HepG2 (cell line): Measurements from ENCODE around the gene EIF3L. TPM values are rescaled to one million over a fixed set of nuclear protein-coding genes. Genes with fewer than 3 reads are reported as not detected.
A peak's percentile ranks its signal among the peaks of the same experiment; 100 is the strongest.

ENCODE experiments used
- PCBP2 ChIP-seq: fragments of 200-400 bp; formaldehyde crosslinking; optimal IDR thresholded peaks from 2 replicates; pipeline ENCODE3; 2018; ENCODE audit warnings: low read length, low read depth; ENCODE audit not compliant: poor library complexity, severe bottlenecking
- POLR2A ChIP-seq, 2 experiments: IDR thresholded peaks; 2 replicates each; pipeline ENCODE4 v1.6.1; 2011; ENCODE audit warnings: low read depth in 2 of 2, low read length in 2 of 2, mild to moderate bottlenecking in 1 of 2, moderate library complexity in 1 of 2; ENCODE audit not compliant: insufficient read depth in 1 of 2
- POLR2G ChIP-seq: fragments of 200-400 bp; formaldehyde crosslinking; IDR thresholded peaks from 2 replicates; pipeline ENCODE4 v1.6.1; 2018; ENCODE audit warnings: mild to moderate bottlenecking, low read depth, low read length, moderate library complexity
- TBX3 ChIP-seq: fragments of 450-650 bp; IDR thresholded peaks from 2 replicates; pipeline ENCODE4 v1.6.1; 2017; ENCODE audit warnings: antibody characterized with exemption, mild to moderate bottlenecking, inconsistent platforms, borderline replicate concordance
- ZMAT3 ChIP-seq: sonication (generic); formaldehyde crosslinking; conservative IDR thresholded peaks from 2 replicates; pipeline ENCODE4 v1.7.0; 2021; ENCODE audit warnings: missing genetic modification reagents
- ZMYM2 ChIP-seq: sonication (generic); formaldehyde crosslinking; IDR thresholded peaks from 2 replicates; pipeline ENCODE4 v1.8.0; 2022; ENCODE audit warnings: mild to moderate bottlenecking, missing genetic modification reagents
- ZSCAN21 ChIP-seq: sonication (generic); formaldehyde crosslinking; IDR thresholded peaks from 2 replicates; pipeline ENCODE4 v1.8.0; 2022; ENCODE audit warnings: mild to moderate bottlenecking, missing genetic modification reagents, moderate library complexity, borderline replicate concordance
- polyA plus RNA-seq, 8 experiments: library from polyadenylated mRNA; depleted of rRNA in 3 of 8; stranded (reverse) in 7 of 8; unstranded in 1 of 8; fragments of >200 nt; fragmentation: Illumina TruSeq in 4 of 8; extraction: Trizol in 4 of 8; gene quantifications; 2 replicates each; pipeline versions ENCODE4 v1.2.1 to v1.2.3, GENCODE V29; 2011 to 2016; ENCODE audit warnings: low read depth in 4 of 8, missing spikeins in 1 of 8, mixed read lengths in 1 of 8; ENCODE audit not compliant: insufficient read depth in 1 of 8
- total RNA-seq, 5 experiments: library from RNA; depleted of rRNA; stranded (reverse); fragments of >200 nt; fragmentation: Illumina TruSeq; extraction: Trizol; gene quantifications; 2 replicates each; pipeline ENCODE4 v1.2.3, GENCODE V29; 2016; ENCODE audit warnings: low read depth in 1 of 5
- TF ChIP-seq, protein P1 (sequence below): sonication (generic); formaldehyde crosslinking; IDR thresholded peaks from 2 replicates; pipeline ENCODE4 v1.4.0; 2020; ENCODE audit warnings: missing genetic modification reagents, borderline replicate concordance
- TF ChIP-seq, protein P2 (sequence below): sonication (generic); formaldehyde crosslinking; IDR thresholded peaks from 2 replicates; pipeline ENCODE4 v1.5.1; 2020; ENCODE audit warnings: mild to moderate bottlenecking, missing genetic modification reagents, moderate library complexity
- TF ChIP-seq, protein P3 (sequence below): sonication (generic); formaldehyde crosslinking; IDR thresholded peaks from 2 replicates; pipeline ENCODE4 v1.8.0; 2022; ENCODE audit warnings: mild to moderate bottlenecking, missing genetic modification reagents, borderline replicate concordance
- TF ChIP-seq, protein P4 (sequence below): sonication (generic); formaldehyde crosslinking; conservative IDR thresholded peaks from 2 replicates; pipeline ENCODE4 v1.8.0; 2022; ENCODE audit warnings: low read depth, missing genetic modification reagents
- TF ChIP-seq, protein P5 (sequence below): sonication (generic); formaldehyde crosslinking; IDR thresholded peaks from 2 replicates; pipeline ENCODE4 v1.8.0; 2022; ENCODE audit warnings: mild to moderate bottlenecking, missing genetic modification reagents

Gene EIF3L
- total and polyA plus RNA-seq, 2 of the 13 experiments (the other 11 are each of a cell fraction or from before 2014, with no cell fraction given): 514 to 793 TPM

DNA sequence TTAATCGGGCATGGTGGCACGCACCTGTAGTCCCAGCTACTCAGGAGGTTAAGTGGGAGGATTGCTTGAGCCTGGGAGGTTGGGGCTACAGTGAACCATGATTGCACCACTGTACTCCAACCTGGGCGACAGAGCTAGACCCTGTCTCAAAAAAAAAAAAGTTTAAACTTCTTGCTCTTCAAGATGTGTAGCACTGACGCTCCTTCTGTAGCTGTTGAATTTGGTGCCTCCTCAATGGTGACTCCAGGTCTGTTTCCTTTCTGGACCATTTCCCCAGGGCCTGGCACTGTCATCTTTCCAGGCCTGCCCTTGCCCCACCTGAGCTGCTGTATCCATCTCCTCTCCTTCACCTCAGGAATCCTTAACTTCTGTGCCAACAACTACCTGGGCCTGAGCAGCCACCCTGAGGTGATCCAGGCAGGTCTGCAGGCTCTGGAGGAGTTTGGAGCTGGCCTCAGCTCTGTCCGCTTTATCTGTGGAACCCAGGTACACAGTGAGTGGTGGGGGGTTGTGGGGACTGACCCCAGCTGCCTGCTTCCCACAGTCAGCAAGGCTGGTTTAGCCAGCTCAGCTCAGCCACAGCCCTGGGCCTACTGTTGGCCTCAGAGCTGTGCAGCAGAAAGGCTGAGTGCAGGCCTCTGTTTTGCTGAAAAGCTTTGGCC, 39.4 kb upstream of the EIF3L start (continued):
- TF ChIP-seq, protein P1, sequence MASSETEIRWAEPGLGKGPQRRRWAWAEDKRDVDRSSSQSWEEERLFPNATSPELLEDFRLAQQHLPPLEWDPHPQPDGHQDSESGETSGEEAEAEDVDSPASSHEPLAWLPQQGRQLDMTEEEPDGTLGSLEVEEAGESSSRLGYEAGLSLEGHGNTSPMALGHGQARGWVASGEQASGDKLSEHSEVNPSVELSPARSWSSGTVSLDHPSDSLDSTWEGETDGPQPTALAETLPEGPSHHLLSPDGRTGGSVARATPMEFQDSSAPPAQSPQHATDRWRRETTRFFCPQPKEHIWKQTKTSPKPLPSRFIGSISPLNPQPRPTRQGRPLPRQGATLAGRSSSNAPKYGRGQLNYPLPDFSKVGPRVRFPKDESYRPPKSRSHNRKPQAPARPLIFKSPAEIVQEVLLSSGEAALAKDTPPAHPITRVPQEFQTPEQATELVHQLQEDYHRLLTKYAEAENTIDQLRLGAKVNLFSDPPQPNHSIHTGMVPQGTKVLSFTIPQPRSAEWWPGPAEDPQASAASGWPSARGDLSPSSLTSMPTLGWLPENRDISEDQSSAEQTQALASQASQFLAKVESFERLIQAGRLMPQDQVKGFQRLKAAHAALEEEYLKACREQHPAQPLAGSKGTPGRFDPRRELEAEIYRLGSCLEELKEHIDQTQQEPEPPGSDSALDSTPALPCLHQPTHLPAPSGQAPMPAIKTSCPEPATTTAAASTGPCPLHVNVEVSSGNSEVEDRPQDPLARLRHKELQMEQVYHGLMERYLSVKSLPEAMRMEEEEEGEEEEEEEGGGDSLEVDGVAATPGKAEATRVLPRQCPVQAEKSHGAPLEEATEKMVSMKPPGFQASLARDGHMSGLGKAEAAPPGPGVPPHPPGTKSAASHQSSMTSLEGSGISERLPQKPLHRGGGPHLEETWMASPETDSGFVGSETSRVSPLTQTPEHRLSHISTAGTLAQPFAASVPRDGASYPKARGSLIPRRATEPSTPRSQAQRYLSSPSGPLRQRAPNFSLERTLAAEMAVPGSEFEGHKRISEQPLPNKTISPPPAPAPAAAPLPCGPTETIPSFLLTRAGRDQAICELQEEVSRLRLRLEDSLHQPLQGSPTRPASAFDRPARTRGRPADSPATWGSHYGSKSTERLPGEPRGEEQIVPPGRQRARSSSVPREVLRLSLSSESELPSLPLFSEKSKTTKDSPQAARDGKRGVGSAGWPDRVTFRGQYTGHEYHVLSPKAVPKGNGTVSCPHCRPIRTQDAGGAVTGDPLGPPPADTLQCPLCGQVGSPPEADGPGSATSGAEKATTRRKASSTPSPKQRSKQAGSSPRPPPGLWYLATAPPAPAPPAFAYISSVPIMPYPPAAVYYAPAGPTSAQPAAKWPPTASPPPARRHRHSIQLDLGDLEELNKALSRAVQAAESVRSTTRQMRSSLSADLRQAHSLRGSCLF (CRISPR knock-in tag): no peak
- TF ChIP-seq ZSCAN21 (CRISPR knock-in tag) (no peak), POLR2G (peak; percentile 36), TBX3 (no peak), POLR2A (IDR thresholded peaks at IDR 0.05; ENCODE audit: insufficient read depth in 1 of 2, low read depth in 2 of 2, low read length in 2 of 2) (peak; percentile 9 to 54; a peak in 2 of 4 replicates), PCBP2 (no peak), ZMYM2 (no peak), ZMAT3 (no peak)
- TF ChIP-seq, protein P2, sequence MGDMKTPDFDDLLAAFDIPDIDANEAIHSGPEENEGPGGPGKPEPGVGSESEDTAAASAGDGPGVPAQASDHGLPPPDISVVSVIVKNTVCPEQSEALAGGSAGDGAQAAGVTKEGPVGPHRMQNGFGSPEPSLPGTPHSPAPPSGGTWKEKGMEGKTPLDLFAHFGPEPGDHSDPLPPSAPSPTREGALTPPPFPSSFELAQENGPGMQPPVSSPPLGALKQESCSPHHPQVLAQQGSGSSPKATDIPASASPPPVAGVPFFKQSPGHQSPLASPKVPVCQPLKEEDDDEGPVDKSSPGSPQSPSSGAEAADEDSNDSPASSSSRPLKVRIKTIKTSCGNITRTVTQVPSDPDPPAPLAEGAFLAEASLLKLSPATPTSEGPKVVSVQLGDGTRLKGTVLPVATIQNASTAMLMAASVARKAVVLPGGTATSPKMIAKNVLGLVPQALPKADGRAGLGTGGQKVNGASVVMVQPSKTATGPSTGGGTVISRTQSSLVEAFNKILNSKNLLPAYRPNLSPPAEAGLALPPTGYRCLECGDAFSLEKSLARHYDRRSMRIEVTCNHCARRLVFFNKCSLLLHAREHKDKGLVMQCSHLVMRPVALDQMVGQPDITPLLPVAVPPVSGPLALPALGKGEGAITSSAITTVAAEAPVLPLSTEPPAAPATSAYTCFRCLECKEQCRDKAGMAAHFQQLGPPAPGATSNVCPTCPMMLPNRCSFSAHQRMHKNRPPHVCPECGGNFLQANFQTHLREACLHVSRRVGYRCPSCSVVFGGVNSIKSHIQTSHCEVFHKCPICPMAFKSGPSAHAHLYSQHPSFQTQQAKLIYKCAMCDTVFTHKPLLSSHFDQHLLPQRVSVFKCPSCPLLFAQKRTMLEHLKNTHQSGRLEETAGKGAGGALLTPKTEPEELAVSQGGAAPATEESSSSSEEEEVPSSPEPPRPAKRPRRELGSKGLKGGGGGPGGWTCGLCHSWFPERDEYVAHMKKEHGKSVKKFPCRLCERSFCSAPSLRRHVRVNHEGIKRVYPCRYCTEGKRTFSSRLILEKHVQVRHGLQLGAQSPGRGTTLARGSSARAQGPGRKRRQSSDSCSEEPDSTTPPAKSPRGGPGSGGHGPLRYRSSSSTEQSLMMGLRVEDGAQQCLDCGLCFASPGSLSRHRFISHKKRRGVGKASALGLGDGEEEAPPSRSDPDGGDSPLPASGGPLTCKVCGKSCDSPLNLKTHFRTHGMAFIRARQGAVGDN (CRISPR knock-in tag): peak; percentile 22; the same call in 1 of the 2 replicates
- TF ChIP-seq, protein P3, sequence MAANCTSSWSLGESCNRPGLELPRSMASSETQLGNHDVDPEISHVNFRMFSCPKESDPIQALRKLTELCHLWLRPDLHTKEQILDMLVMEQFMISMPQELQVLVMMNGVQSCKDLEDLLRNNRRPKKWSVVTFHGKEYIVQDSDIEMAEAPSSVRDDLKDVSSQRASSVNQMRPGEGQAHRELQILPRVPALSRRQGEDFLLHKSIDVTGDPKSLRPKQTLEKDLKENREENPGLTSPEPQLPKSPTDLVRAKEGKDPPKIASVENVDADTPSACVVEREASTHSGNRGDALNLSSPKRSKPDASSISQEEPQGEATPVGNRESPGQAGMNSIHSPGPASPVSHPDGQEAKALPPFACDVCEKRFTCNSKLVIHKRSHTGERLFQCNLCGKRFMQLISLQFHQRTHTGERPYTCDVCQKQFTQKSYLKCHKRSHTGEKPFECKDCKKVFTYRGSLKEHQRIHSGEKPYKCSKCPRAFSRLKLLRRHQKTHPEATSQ (CRISPR knock-in tag): no peak
- TF ChIP-seq, protein P4, sequence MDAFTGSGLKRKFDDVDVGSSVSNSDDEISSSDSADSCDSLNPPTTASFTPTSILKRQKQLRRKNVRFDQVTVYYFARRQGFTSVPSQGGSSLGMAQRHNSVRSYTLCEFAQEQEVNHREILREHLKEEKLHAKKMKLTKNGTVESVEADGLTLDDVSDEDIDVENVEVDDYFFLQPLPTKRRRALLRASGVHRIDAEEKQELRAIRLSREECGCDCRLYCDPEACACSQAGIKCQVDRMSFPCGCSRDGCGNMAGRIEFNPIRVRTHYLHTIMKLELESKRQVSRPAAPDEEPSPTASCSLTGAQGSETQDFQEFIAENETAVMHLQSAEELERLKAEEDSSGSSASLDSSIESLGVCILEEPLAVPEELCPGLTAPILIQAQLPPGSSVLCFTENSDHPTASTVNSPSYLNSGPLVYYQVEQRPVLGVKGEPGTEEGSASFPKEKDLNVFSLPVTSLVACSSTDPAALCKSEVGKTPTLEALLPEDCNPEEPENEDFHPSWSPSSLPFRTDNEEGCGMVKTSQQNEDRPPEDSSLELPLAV: no peak
- TF ChIP-seq, protein P5, sequence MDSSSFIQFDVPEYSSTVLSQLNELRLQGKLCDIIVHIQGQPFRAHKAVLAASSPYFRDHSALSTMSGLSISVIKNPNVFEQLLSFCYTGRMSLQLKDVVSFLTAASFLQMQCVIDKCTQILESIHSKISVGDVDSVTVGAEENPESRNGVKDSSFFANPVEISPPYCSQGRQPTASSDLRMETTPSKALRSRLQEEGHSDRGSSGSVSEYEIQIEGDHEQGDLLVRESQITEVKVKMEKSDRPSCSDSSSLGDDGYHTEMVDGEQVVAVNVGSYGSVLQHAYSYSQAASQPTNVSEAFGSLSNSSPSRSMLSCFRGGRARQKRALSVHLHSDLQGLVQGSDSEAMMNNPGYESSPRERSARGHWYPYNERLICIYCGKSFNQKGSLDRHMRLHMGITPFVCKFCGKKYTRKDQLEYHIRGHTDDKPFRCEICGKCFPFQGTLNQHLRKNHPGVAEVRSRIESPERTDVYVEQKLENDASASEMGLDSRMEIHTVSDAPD: no peak
